Transverse colon (tissue), 4 donors: Measurements from ENCODE around the gene DCTN2. TPM values are rescaled to one million over a fixed set of nuclear protein-coding genes. Genes with fewer than 3 reads are reported as not detected.

Source experiments
- DNase-seq: peaks from one replicate; pipeline ENCODE4 v3.0.0-alpha.2; 2019
- H3K27ac ChIP-seq, 4 donors: fragments of 200-600 bp; sonication (generic); 2 replicates each; pipeline ENCODE4 v1.5.1; 2016 to 2018; ENCODE audit warnings: inconsistent platforms in 4 of 4
- H3K27me3 ChIP-seq: fragments of 200-600 bp; sonication (generic); 2 replicates; pipeline ENCODE4 v1.5.1; 2017; ENCODE audit warnings: inconsistent platforms
- H3K36me3 ChIP-seq, 4 donors: fragments of 200-600 bp; sonication (generic); 2 replicates each; pipeline ENCODE4 v1.5.1; 2017 to 2019; ENCODE audit warnings: inconsistent platforms in 4 of 4
- H3K4me1 ChIP-seq, 4 donors: fragments of 200-600 bp; sonication (generic); 2 replicates each; pipeline ENCODE4 v1.5.1; 2017 to 2020; ENCODE audit warnings: inconsistent platforms in 4 of 4
- H3K4me3 ChIP-seq, 4 donors: fragments of 200-600 bp; sonication (generic); 1 replicate in 1 of 4; 2 replicates in 3 of 4; pipeline versions ENCODE4 v1.5.1 to v1.6.1; 2017 to 2019; ENCODE audit warnings: inconsistent platforms in 4 of 4
- H3K9me3 ChIP-seq, 2 donors: fragments of 200-600 bp; sonication (generic); 2 replicates each; pipeline ENCODE4 v1.5.1; 2017 to 2019; ENCODE audit warnings: inconsistent platforms in 2 of 2
- EP300 ChIP-seq: sonication (generic); formaldehyde crosslinking; IDR thresholded peaks from one replicate; pipeline ENCODE4 v1.6.1; 2017; ENCODE audit warnings: antibody characterized with exemption, low read depth
- POLR2A ChIP-seq: fragments of 450-650 bp; IDR thresholded peaks from one replicate; pipeline ENCODE4 v1.6.1; 2016; ENCODE audit warnings: antibody characterized with exemption, mild to moderate bottlenecking, moderate library complexity
- POLR2AphosphoS5 ChIP-seq, 3 donors: sonication (generic); formaldehyde crosslinking; IDR thresholded peaks; one replicate each; pipeline ENCODE4 v1.6.1; 2016; ENCODE audit warnings: antibody characterized with exemption in 3 of 3
- WGBS, 2 donors: methylation state at CpG; one replicate each; pipeline ENCODE4 v1.1.5; 2018; ENCODE audit warnings: low coverage in 1 of 2; 5-methylcytosine and 5-hydroxymethylcytosine counted together
- in situ Hi-C, 4 donors: fragments of 200-750 bp; cut with MboI; loops; one replicate each; pipeline versions ENCODE4 v1.15.0 to v1.15.1; 2017; ENCODE audit warnings: low sequenced_read_pairs in 3 of 4, low pct_ligation_motif_present in 1 of 4, low pct_unique_long_range_greater_than_20kb in 1 of 4
- intact Hi-C: fragments of 100-400 bp; cut with DNase I; formaldehyde crosslinking; loops from one replicate; pipeline ENCODE4 v1.15.1; 2023; ENCODE audit warnings: low total_unique reads
- total RNA-seq, 4 donors: library from RNA; depleted of rRNA; stranded (reverse); fragments of >200 nt; gene quantifications; one replicate each; pipeline ENCODE4 v1.1.0, GENCODE V29; 2016
- TF ChIP-seq, protein P1 (sequence below), 5 experiments: fragments of 200-600 bp in 3 of 5; fragments of 450-650 bp in 2 of 5; sonication (generic) in 3 of 5; IDR thresholded peaks; 1 replicate in 2 of 5; 2 replicates in 3 of 5; pipeline ENCODE4 v1.5.1; 2016 to 2017; ENCODE audit warnings: antibody characterized with exemption in 5 of 5, inconsistent platforms in 3 of 5, mild to moderate bottlenecking in 2 of 5, moderate library complexity in 1 of 5

The DCTN2 gene
- total RNA-seq, 4 donors from 2014 or later = 154 to 344 (median 175) TPM

DNA sequence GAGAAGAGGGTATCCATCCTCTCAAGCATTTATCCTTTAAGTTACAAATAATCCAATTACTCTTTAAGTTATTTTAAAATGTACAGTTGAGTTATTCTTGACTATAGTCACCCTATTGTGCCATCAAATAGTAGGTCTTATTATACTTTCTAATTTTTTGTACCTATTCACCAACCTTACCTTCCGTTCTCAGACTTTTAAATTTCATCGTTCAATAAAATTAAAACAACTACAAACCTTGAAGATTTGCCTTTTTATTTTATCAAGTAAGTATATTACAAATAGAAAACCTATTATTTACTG, 972 bp upstream of the DCTN2 start:
- TF ChIP-seq, protein P1, sequence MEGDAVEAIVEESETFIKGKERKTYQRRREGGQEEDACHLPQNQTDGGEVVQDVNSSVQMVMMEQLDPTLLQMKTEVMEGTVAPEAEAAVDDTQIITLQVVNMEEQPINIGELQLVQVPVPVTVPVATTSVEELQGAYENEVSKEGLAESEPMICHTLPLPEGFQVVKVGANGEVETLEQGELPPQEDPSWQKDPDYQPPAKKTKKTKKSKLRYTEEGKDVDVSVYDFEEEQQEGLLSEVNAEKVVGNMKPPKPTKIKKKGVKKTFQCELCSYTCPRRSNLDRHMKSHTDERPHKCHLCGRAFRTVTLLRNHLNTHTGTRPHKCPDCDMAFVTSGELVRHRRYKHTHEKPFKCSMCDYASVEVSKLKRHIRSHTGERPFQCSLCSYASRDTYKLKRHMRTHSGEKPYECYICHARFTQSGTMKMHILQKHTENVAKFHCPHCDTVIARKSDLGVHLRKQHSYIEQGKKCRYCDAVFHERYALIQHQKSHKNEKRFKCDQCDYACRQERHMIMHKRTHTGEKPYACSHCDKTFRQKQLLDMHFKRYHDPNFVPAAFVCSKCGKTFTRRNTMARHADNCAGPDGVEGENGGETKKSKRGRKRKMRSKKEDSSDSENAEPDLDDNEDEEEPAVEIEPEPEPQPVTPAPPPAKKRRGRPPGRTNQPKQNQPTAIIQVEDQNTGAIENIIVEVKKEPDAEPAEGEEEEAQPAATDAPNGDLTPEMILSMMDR (IDR thresholded peaks at IDR 0.05) = no peak
- TF ChIP-seq POLR2AphosphoS5 (IDR thresholded peaks at IDR 0.05) (no peak), EP300 (no peak), POLR2A (no peak)
- no peak for DNase-seq
- in situ Hi-C loops = no loop called here
- WGBS, 2 donors = 93 to 96% methylated on average over 2 of the region's 2 CpGs
- Histone ChIP-seq H3K27me3 (peaks cover 38% of the 10 kb centered on the region), H3K36me3 (no peaks in the 10 kb centered on the region), H3K9me3 (no peaks in the 10 kb centered on the region), H3K27ac (no peak overlapping the region), H3K4me3 (no peak overlapping the region), H3K4me1 (peaks cover 7 to 37% (median 24%) of the 10 kb centered on the region in 4 donors)
- intact Hi-C loops = no loop called here

- in situ Hi-C loops = no loop called here
- peaks cover 33% of the 10 kb centered on the region for H3K27me3 ChIP-seq
- no peaks in the 10 kb centered on the region for H3K9me3 ChIP-seq
- H3K27ac ChIP-seq = peak overlapping the region; percentile 35 to 94 (median 91)
- DNase-seq = no peak
- 8 to 19% methylated on average over 6 to 9 of the region's 9 CpGs for WGBS, 2 donors
- H3K36me3 ChIP-seq = no peaks in the 10 kb centered on the region
- peak overlapping the region in 3 of 4 donors; percentile 80 to 94 (median 94) for H3K4me3 ChIP-seq
- H3K4me1 ChIP-seq = peaks cover 7 to 42% (median 26%) of the 10 kb centered on the region in 4 donors
- intact Hi-C loops = no loop called here
- TF ChIP-seq POLR2A (no peak), EP300 (no peak), POLR2AphosphoS5 (IDR thresholded peaks at IDR 0.05) (no peak)
- TF ChIP-seq, protein P1 (IDR thresholded peaks at IDR 0.05) = no peak
Observed at GRCh38 chr12:57547288-57548012, 458 bp upstream of the DCTN2 start.

DNA sequence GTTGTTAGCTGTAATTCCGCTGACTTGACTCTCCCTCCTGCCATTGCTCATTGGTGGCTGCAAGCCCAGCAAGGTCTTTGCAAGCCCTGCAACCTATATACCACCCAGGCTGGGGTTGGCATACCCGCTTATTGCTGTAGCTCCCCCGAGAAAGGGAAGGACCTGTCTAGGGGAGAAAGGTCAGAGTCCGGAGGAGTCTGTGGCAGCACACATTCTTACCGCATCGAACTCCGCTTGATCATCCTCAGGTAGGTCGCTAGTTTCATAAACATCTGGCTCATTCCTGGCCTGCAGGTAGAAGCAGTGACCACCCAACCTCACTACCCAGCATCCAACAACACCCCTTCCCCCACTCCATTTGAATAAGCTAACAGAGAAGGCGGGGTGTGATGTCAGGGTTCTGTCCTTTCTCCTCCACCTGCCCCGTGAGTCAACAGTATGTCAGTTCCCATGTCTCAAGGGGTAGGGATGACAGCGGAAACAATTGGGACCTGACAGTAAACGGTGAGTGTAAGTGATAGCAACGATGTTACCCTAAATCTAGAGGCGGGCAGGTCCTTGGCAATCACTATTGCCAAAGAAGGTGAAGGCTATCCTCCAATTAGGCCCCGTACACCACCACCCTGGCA, 1.1 kb downstream of the DCTN2 start:
- peaks cover 32% of the 10 kb centered on the region for H3K27me3 ChIP-seq
- H3K4me1 ChIP-seq = peaks cover 7 to 56% (median 39%) of the 10 kb centered on the region in 4 donors
- no peaks in the 10 kb centered on the region for H3K9me3 ChIP-seq
- H3K36me3 ChIP-seq = no peaks in the 10 kb centered on the region
- TF ChIP-seq POLR2A = no peak
- TF ChIP-seq POLR2AphosphoS5 (IDR thresholded peaks at IDR 0.05) = no peak
- no peak for TF ChIP-seq EP300
- TF ChIP-seq, protein P1 (IDR thresholded peaks at IDR 0.05) = no peak
- H3K4me3 ChIP-seq = peak overlapping the region; percentile 80 to 94 (median 92)
- in situ Hi-C loops (no loop called here), intact Hi-C loops (no loop called here)
- WGBS, 2 donors = 69% methylated on average over 15 of the region's 15 CpGs; no CpG with 5 or more reads in 1 of the 2 donors
- H3K27ac ChIP-seq = peak overlapping the region; percentile 90 to 97 (median 93)
- DNase-seq = peak; percentile 30

GRCh38 chr12:57543581-57543980, 3.4 kb downstream of the DCTN2 start:
- WGBS, 2 donors = 77% methylated on average over 2 of the region's 2 CpGs; no CpG with 5 or more reads in 1 of the 2 donors
- peaks cover 10% of the 10 kb centered on the region for H3K27me3 ChIP-seq
- DNase-seq = no peak
- in situ Hi-C loops = no loop called here
- no peak overlapping the region for H3K4me3 ChIP-seq
- H3K4me1 ChIP-seq = peaks cover 7 to 50% (median 32%) of the 10 kb centered on the region in 4 donors
- H3K9me3 ChIP-seq = no peaks in the 10 kb centered on the region
- H3K27ac ChIP-seq = no peak overlapping the region
- intact Hi-C loops = no loop called here
- no peak for TF ChIP-seq EP300
- no peak for TF ChIP-seq POLR2A
- TF ChIP-seq, protein P1 (IDR thresholded peaks at IDR 0.05) = no peak
- TF ChIP-seq POLR2AphosphoS5 (IDR thresholded peaks at IDR 0.05) = no peak
- no peaks in the 10 kb centered on the region for H3K36me3 ChIP-seq
